ENCODE measurements around the gene KRTAP19-8.

Gene KRTAP19-8, protein sequence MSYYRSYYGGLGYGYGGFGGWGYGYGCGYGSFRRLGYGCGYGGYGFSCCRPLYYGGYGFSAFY

GRCh38 chr21:31038376-31038775 lies at the start of gene KRTAP19-8:
TSS of gene KRTAP19-8 (minus strand) at chr21:31038476. CDS start at chr21:31038443, 33 bp downstream.
- DNase-seq (ENCODE audit: low read depth) = no peak

GRCh38 chr21:31087639-31088473 lies 49.6 kb upstream of the KRTAP19-8 start:
- DNase-seq (ENCODE audit: low read depth) = no peak

DNA sequence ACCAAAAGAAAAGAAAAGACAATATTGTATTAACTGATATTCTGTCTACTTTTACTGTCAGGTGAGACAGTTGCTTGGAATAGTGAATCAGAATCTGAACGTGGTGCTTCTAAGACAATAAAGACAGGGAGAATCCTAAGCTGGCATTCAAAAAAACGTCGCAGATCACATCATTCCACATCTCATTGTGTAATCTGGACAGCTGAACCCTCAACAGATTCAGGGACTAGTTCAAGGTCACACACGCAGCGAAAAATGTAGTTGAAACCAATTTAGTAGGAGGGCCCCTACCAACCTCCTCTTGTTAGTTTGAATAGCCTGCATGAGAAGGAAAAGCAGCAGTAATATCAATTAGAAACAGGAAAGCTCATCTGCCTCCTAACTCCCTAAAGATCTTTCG lies 46.4 kb upstream of the KRTAP19-8 start:
- DNase-seq (ENCODE audit: low read depth) = no peak

DNA sequence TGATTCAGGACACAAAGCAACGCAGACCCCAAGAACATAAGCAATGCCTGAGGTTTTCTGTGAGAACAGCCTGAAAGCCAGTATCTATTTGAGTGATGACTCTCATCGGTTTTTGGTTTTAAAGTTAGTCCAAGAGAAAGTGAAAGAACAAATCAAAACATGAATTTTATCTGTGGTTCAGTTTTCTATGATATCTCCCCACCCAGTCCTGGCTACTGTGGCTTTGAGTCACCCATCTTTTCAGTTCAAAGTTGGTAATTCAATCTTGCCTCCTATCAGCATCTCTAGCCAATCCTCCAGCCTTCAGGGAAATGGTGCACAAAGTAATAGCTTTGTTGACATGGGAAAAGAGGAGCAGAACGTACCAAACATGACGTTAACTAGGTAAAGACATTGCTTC lies 40.5 kb upstream of the KRTAP19-8 start:
- DNase-seq (ENCODE audit: low read depth) = no peak

GRCh38 chr21:31078216-31078615 lies 39.9 kb upstream of the KRTAP19-8 start:
- DNase-seq (ENCODE audit: low read depth) = no peak

- DNase-seq (ENCODE audit: low read depth) = no peak
These were observed 37.6 kb upstream of the KRTAP19-8 start for GRCh38 chr21:31075848-31076247.

- no peak for DNase-seq (ENCODE audit: low read depth)
These were observed 34.3 kb upstream of the KRTAP19-8 start for GRCh38 chr21:31072533-31072932.

- no peak for DNase-seq (ENCODE audit: low read depth)
These were observed 26.5 kb upstream of the KRTAP19-8 start for GRCh38 chr21:31064803-31065202.

DNA sequence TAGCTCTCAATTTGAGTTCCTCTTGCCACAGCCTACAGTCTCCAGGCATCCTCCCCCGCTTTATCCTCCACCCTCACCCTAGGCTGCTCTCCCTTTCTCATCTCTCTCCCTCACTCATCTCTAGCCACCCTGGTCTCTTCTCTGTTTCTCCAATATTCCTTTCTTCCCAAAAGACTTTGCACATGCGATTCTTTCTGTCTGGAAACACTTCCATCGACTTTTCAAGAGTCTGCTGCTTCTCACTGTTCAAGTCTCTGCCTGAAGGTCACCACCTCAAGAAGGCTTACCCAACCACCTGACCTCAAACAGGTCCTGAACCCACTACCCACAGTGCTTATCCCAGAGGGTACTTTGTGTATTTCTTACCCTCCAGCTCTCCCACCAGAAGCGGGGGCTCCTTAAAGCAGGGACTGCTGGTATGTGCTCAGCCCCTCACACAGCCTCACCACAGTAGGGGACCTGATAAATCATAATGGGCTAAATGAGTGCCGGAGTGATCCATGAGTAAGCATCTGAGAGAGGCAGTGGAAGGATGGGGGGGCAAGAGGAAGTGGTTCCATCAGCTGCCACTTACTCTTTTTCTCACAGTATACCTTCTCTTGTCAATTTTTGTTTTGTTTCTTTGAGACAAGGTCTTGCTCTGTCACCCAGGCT lies 14.3 kb upstream of the KRTAP19-8 start:
- DNase-seq (ENCODE audit: low read depth) = no peak

DNA sequence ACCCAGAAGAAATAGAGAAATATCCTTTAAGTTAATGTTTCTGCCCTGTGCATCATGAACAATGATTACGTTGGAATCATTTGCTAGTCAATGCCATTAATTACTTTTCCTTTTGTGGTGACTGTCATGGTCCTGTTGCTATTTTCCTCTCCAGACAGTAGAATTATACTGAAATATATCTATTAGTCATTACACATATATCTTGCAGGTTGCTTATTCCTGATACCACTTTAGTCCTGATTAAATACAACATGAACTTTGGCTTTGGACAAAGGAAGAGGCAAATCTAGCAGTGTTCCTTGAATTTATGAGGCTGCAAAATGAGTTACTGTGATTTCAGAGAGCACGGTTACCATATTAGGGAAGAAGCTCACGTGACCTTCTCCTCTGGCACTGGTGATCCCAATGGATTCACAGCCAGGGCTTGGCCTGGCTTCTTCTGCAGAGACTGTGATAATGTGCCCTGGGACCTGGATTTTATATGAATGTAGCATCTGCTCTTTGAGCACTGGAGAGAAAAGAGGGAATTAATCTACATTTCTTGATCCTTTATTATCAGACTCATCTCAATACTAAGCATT lies 12.4 kb upstream of the KRTAP19-8 start:
- no peak for DNase-seq (ENCODE audit: low read depth)

GRCh38 chr21:31045841-31046240 lies 7.6 kb upstream of the KRTAP19-8 start:
- no peak for DNase-seq (ENCODE audit: low read depth)

- DNase-seq (ENCODE audit: low read depth) = no peak
These were observed 5.2 kb upstream of the KRTAP19-8 start for GRCh38 chr21:31043471-31043870.

DNA sequence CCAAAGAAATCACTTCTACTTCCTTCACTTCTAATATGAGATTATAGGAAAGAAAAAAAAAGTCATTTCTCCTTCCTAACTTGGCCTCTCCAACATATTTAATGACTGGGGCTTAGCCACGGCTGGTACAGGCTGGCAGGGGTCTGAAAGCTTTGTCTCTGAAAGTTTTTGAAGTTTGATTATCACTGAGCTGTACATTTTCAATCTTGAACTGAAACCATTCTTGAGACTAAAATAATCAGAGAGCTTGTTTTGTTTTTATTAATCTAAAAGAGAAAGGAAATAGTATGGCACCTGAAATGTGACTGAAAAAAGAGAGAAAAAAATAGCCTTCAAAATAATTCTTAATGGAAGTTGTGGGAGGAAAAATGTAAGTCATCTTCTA lies 3.8 kb upstream of the KRTAP19-8 start:
- DNase-seq (ENCODE audit: low read depth) = no peak

GRCh38 chr21:31041295-31042079 lies 3.2 kb upstream of the KRTAP19-8 start:
- no peak for DNase-seq (ENCODE audit: low read depth)

DNA sequence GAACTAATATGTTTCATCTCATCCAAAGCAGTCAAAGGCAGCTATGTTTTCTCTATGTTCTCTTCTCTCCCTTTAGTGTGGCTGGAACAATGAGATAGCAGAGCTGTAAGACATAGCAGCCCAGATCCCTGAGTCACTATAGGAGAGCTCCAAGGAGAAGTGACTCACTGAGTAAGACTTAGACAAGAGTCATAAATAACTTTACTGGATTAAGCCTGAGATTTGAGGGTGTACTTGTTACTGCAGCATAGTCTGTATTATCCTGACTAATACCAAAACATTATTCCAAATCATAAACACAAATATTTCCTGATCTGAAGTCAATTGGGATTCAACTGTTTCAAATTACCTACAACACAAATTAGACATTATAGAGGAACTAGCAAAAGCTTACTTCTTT lies 3.9 kb downstream of the KRTAP19-8 start:
- DNase-seq (ENCODE audit: low read depth) = no peak

DNA sequence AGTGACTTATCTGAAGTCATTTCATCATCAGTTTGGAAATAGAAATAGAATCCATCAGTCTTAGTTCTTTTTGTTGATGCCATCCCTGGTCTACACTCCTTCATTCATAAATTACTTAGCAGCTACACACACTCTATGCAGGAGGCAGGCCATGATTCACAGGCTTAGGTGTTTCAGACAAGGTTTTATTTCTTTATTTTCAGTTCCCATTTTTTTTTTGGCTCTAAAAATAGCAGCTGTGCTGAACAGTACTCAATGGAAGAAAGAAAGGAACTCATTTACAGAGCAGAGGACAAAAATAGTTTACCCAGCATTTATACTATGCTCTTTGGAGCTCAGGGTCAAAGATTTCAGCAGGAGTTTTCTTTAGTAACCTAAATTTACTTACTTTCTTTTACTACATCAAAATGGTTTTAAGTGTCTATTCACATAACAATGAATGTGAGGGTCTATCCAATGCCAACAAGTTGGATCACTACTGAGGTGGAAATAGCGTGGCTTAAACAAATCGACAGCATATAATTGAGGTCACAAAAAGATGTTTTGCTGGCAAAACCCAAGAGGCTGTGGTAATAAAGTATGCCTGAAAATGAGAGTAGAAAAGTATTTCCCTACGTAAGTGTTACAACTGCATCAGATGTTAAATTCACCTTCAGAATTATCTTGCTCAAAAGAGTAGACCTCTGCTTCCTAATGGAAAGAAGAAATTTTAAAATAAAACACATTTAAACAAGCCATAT lies 7.7 kb downstream of the KRTAP19-8 start:
- no peak for DNase-seq (ENCODE audit: low read depth)

DNA sequence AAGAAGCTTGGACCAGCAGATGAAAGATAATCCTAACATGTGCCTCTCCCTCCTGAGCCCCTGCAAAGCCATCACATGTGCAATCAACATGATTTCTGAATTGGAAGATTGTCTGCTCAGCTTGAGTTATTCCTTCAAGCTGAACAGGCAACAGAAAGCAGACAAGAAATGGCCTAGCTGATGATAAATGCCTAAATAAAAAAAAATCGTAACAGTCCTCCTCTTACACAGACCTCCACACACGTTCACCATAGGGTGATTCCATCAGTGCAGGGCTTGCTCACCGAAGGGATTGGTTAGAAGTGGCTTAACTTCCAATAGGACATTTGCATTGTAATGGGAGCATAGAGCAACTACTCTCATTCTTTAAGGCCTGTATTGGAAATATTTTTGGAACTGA lies 14.6 kb downstream of the KRTAP19-8 start:
- no peak for DNase-seq (ENCODE audit: low read depth)

GRCh38 chr21:31022306-31022705 lies 16.0 kb downstream of the KRTAP19-8 start:
- no peak for DNase-seq (ENCODE audit: low read depth)

DNA sequence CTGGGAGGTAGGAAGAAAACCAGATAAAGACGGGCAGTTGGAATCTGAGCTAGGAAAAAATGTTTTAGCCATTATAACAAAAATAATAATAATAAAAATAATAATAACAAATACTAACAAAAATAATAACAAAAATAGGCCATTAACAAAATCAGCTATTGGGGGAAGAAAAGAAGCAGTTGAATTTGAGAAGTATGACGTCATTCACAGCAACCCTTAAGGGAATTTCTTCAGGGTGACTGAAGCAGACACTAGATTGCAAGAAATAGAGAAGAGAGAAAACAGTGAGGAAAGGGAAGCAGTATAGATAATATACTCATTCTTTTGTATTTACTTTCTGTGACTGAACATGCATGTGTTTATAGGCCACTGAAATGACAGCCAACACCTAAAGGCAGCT lies 20.0 kb downstream of the KRTAP19-8 start:
- DNase-seq (ENCODE audit: low read depth) = no peak

- DNase-seq (ENCODE audit: low read depth) = no peak
These were observed 23.4 kb downstream of the KRTAP19-8 start for GRCh38 chr21:31014891-31015290.

Data from fibroblast of gingiva (primary cell).